Activated CD8-positive, alpha-beta T cell treated with anti-CD3 and anti-CD28 coated beads for 36 hours (primary cell): ENCODE measurements around the gene PLCL1. TPM values are rescaled to one million over a fixed set of nuclear protein-coding genes. Genes with fewer than 3 reads are reported as not detected.

Source experiments
- ATAC-seq: fragments of 200-7000 bp; cut with Tn5 transposase; one replicate; pipeline ENCODE4 v1.10.0; 2021; ENCODE audit warnings: mild to moderate bottlenecking, moderate library complexity
- CTCF ChIA-PET: fragments of 350-600 bp; sonication (Branson Sonifier 250); formaldehyde crosslinking; loops from one replicate; lab custom pipeline; 2021; ENCODE audit warnings: antibody characterized with exemption; lab: Charles Lee
- POLR2A ChIA-PET: fragments of 350-600 bp; sonication (Branson Sonifier 250); formaldehyde crosslinking; loops from one replicate; lab custom pipeline; 2021; ENCODE audit warnings: antibody characterized with exemption; lab: Charles Lee
- DNase-seq: peaks from one replicate; pipeline ENCODE4 v3.0.0-alpha.2; 2020
- H3K27ac Mint-ChIP-seq: one replicate; pipeline ENCODE4 v1.8.0; 2021; ENCODE audit warnings: mild to moderate bottlenecking, mixed read lengths
- H3K27me3 Mint-ChIP-seq: one replicate; pipeline ENCODE4 v1.8.0; 2021; ENCODE audit warnings: mixed read lengths
- H3K36me3 Mint-ChIP-seq: one replicate; pipeline ENCODE4 v1.8.0; 2021; ENCODE audit warnings: low read depth, mixed read lengths
- H3K4me1 Mint-ChIP-seq: one replicate; pipeline ENCODE4 v1.8.0; 2021; ENCODE audit warnings: low read depth, mixed read lengths
- H3K4me3 Mint-ChIP-seq: one replicate; pipeline ENCODE4 v1.8.0; 2021; ENCODE audit warnings: mild to moderate bottlenecking, moderate library complexity, mixed read lengths
- H3K9me3 Mint-ChIP-seq: one replicate; pipeline ENCODE4 v1.8.0; 2021; ENCODE audit warnings: mixed read lengths
- CTCF ChIP-seq: fragments of 200-600 bp; IDR thresholded peaks from one replicate; pipeline ENCODE4 v1.8.0; 2022; ENCODE audit warnings: antibody characterized with exemption, mild to moderate bottlenecking
- intact Hi-C: fragments of 100-400 bp; cut with micrococcal nuclease; formaldehyde crosslinking; loops from one replicate; pipeline ENCODE4 v1.10.0; 2022
- total RNA-seq, 2 experiments: library from RNA; stranded (reverse); gene quantifications; one replicate each; pipeline ENCODE4 v1.2.3, GENCODE V29; 2021

The PLCL1 gene
- total RNA-seq, 2 experiments from 2014 or later = 0.68 to 0.69 TPM

DNA sequence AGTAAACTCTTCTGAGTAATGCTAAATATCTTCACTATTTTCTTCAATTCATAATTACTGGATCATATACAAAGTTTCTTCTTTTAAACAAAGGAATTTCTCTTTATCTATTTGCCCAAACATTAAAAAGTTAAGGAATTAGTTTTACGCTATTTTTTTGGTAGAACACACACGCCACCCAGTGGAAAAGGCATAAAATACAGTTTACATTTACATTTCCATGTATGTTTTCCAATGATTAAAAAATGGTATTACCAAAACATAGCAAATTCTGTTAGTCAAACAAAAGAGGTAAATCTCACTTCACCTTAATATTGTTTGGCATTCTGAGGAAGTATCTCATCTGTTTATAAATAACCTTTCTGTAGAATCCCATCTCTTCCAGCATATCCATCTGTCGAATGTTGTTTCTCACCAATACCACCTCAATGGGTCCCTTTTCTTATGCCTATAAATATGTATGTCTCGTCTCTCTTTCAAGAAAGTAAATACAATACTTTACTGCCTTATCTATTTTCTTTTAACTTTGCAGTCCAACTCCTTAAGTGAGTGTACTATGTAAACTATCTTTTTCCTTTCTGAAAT, 26.5 kb upstream of the PLCL1 start:
- Mint-ChIP-seq H3K4me1 (no peaks in the 10 kb centered on the region), H3K4me3 (no peak overlapping the region), H3K9me3 (no peaks in the 10 kb centered on the region), H3K36me3 (no peaks in the 10 kb centered on the region), H3K27me3 (peaks cover 2% of the 10 kb centered on the region), H3K27ac (no peak overlapping the region)
- POLR2A ChIA-PET = no interaction called here
- TF ChIP-seq CTCF = peak; percentile 97
- CTCF ChIA-PET = interaction anchor here (0.5 to 3.7 kb wide), 6 partner anchors 10 to 1027 kb away, joined by 3 to 24 read pairs (median 6); partner anchors contain the start of gene MARS2
- ATAC-seq (no peak), DNase-seq (peak; percentile 15)
- intact Hi-C loops = loop anchor here (2.0 to 10.0 kb wide), 2 partner anchors 71 to 343 kb away; partner anchors contain the start of gene SF3B1

DNA sequence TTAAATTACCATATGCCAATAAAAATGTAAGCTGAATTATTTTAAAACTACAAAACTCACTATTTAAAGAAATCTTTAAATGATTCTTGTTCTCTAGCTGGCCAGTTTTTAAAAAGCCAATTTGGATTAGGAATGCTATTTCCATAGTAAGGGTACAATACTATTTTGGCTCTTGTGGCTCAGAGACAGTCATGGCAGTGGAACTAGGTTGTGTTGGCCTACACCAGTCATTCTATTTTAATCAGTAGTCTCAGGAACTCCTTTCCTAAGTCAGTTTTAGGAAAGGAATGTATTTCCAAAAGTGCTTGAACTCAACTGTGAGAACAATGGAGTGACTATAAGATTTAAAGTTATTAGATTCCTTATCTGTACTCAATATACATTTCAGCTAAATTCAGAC, 25.1 kb upstream of the PLCL1 start:
- no peak overlapping the region for H3K4me3 Mint-ChIP-seq
- no peak overlapping the region for H3K27ac Mint-ChIP-seq
- DNase-seq = no peak
- ATAC-seq = no peak
- ChIA-PET CTCF (interaction anchor here (0.9 to 3.7 kb wide), 7 partner anchors 15 to 1028 kb away, joined by 3 to 24 read pairs (median 4); partner anchors contain the start of gene MARS2), POLR2A (interaction anchor here (1.1 kb wide), 1 partner anchor 422 kb away, joined by 3 read pairs; no protein-coding TSS in a partner anchor)
- peaks cover 5% of the 10 kb centered on the region for H3K27me3 Mint-ChIP-seq
- no peak for TF ChIP-seq CTCF
- no peaks in the 10 kb centered on the region for H3K4me1 Mint-ChIP-seq
- intact Hi-C loops = loop anchor here (10.0 kb wide), 1 partner anchor 344 kb away; the partner anchor contains the start of gene SF3B1
- no peaks in the 10 kb centered on the region for H3K36me3 Mint-ChIP-seq
- no peaks in the 10 kb centered on the region for H3K9me3 Mint-ChIP-seq

- H3K27ac Mint-ChIP-seq = no peak overlapping the region
- H3K27me3 Mint-ChIP-seq = peaks cover 8% of the 10 kb centered on the region
- H3K4me3 Mint-ChIP-seq = no peak overlapping the region
- ATAC-seq = no peak
- H3K4me1 Mint-ChIP-seq = peaks cover 2% of the 10 kb centered on the region
- no peaks in the 10 kb centered on the region for H3K36me3 Mint-ChIP-seq
- POLR2A ChIA-PET = no interaction called here
- H3K9me3 Mint-ChIP-seq = peaks cover 1% of the 10 kb centered on the region
- no peak for DNase-seq
- CTCF ChIA-PET = interaction anchor here (1.5 kb wide), 1 partner anchor 9 kb away, joined by 3 read pairs; no protein-coding TSS in a partner anchor
- no peak for TF ChIP-seq CTCF
- intact Hi-C loops = no loop called here
Measured at GRCh38 chr2:197782126-197782525, 22.3 kb upstream of the PLCL1 start.

GRCh38 chr2:197784956-197785941, 19.1 kb upstream of the PLCL1 start, which contains the start of gene BOLL:
BOLL (minus strand) TSS chr2:197785319; CDS start chr2:197781850, 3,469 bp downstream.
- Mint-ChIP-seq H3K4me3 (peak within 1 kb of the TSS; percentile 68), H3K27ac (no peak within 1 kb of the TSS), H3K36me3 (no peaks in the 10 kb centered on the region), H3K4me1 (peaks cover 2% of the 10 kb centered on the region), H3K9me3 (peaks cover 1% of the 10 kb centered on the region), H3K27me3 (peaks cover 21% of the 10 kb centered on the region)
- no peak for TF ChIP-seq CTCF
- intact Hi-C loops = no loop called here
- ATAC-seq = peak; percentile 4
- CTCF ChIA-PET = no interaction called here
- POLR2A ChIA-PET = interaction anchor here (0.5 kb wide), 1 partner anchor 36 kb away, joined by 3 read pairs; no protein-coding TSS in a partner anchor
- no peak for DNase-seq
